GDM1 (cell line): ENCODE data around the gene G6PC1.
"Not testable (repeated sequence)": the region's sequence is repeated elsewhere in the genome, so short reads cannot be mapped to it uniquely, and the experiment has no call there.

ENCODE experiments used
- DNase-seq: peaks from one replicate; lab custom pipeline; 2025; lab: John Stamatoyannopoulos, UW

Gene G6PC1

GRCh38 chr17:42873932-42874695 lies 26.5 kb upstream of the G6PC1 start:
- not testable (repeated sequence) for DNase-seq

DNA sequence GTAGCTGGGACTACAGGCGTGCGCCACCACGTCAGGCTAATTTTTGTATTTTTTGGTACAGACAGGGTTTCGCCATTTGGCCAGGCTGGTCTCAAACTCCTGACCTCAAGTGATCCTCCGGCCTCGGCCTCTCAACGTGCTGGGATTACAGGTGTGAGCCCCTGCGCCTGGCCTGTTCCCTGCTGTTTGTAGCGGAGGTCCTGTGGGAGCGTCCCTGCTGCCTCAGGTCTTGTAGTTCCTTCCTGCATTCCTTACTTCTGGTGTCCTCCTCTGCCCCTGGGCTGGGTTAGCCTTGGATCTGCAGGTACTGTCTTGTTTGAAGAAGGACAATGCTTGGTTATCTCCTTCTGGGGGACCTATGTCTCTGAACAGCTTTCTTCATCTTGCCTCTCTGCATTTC lies 23.6 kb upstream of the G6PC1 start:
- DNase-seq = no peak

DNA sequence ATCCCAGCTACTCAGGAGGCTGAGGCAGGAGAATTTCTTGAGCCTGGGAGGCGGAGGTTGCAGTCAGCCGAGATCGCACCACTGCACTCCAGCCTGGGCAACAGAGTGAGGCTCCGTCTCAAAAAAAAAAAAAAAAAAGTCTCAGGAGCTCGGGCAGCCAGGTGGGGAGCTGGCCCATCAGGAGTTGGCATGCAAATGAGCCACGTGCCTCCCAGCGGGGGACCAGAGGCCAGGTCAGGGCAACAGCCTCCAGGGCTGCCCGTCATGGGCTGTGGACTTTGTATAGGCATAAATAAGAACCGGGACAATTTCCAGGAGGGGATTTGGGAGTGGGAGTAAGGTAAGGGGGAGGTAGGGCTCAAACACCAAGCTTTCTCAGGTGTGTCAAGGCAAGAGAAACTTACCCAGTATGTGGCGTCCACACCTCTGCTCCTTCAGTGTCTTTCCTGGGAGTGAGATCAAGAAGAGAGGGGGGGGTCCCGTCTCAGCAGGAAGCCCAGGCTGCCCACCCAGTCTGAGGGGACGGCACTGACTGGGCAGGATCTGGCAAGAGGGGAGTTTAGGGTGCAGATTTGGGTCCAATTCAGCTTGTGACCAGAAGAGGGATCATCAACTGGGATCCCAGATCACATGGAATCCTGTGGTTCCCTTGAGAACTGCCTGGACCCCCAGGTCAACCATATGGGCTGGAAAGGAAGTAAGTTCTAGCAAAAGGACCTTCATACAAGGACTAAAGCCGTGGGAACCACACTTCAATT lies 22.3 kb upstream of the G6PC1 start:
- no peak for DNase-seq

DNA sequence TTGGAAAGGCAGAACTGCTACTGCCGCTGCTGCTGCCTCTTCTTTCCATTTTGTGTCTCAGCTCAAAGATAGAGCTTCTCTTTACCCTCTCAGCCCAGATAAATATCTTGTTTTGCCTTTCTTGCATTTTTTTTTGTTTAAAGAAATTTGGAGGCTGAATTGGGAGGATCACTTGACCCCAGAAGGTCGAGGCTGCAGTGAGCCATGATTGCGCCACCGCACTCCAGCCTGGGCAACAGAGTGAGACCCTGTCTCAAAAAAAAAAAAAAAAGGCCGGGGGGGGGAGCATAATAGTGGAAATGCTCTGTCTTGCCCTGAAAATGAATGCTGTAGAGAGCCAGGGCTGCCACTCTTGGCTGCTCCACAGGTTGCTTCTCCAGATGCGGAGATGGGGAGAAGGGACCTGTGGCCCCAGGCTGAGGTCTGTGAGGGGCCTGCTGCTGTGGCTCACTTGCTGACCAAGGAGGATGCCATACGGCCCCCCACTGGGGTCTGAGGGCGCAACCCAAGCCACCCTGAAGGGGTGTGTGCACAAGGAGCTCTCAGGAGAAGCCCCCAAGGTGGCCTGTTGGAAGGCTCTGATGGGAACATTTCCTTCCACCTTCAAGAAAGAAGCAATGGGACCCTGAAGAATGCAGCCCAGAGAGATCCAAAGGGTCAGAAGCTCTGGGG lies 21.5 kb upstream of the G6PC1 start:
- DNase-seq = no peak

GRCh38 chr17:42879596-42879985 lies 21.0 kb upstream of the G6PC1 start:
- DNase-seq = no peak

GRCh38 chr17:42880776-42881310 lies 19.8 kb upstream of the G6PC1 start:
- no peak for DNase-seq

DNA sequence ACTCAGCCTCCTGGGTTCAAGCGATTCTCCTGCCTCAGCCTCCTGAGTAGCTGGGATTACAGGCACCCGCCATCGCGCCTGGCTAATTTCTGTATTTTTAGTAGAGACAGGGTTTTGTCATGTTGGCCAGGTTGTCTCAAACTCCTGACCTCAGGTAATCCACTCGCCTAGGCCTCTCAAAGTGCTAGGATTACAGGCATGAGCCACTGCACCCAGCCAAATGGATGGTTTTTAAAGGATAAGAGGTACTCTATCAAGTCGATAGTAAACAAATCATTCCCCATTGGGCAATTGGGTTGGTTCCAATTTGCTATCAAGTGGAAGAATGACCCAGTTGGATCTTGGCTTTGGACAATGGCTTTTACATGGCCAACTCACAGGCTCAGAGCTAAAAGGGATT lies 18.9 kb upstream of the G6PC1 start:
- not testable (repeated sequence) for DNase-seq

DNA sequence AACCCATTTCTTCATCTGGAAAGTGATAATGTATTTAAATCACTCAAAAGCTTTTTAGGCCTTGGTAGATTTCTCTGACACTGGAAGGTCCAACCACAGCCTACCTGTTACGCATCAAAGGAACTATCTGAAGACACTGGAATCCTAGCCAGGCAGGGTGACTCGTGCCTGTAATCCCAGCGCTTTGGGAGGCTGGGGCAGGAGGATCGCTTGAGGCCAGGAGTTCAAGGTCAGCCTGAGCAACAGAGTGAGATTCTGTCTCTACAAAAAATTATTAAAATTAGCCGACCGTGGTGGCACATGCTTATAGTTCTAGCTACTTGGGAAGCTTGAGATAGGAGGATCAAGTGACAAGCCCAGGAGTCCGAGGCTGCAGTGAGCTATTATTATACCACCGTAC lies 18.4 kb upstream of the G6PC1 start:
- DNase-seq = no peak

DNA sequence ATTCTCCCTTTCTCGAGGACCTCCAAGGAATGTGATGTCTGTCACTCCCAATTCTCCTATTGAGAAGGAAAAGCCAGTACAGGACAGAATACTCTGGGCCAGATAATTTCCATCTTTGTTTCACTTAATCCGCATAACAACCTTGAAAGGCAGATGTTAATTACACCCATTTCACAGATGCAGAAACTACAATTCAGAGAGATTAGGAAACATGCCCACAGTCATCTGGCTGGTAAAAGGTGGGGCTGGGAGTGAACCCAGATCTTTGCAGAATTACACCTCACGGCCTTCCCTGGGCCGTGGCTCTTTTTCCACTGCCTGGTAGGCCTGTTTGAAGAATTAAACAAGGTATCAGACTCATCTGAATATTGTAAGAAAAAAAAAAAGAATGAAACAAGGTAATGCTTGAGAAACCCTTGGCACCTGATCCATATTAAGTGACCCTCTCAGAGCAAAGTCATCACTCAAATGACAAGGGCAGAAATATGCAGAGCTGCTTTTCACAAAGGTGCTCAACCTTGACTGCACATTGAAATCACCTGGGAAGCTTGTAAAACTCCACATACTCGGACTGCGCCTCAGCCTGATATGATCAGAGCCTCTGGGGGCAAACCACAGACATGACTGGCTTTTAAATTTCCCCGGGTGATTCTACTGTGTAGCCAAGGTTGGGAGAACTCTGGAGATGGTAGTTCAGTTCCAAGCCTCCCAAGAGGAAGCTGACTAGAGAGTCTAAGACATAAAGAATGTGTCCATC lies 16.6 kb upstream of the G6PC1 start:
- DNase-seq = no peak

- not testable (repeated sequence) for DNase-seq
These were observed 14.8 kb upstream of the G6PC1 start for GRCh38 chr17:42885806-42886205.

DNA sequence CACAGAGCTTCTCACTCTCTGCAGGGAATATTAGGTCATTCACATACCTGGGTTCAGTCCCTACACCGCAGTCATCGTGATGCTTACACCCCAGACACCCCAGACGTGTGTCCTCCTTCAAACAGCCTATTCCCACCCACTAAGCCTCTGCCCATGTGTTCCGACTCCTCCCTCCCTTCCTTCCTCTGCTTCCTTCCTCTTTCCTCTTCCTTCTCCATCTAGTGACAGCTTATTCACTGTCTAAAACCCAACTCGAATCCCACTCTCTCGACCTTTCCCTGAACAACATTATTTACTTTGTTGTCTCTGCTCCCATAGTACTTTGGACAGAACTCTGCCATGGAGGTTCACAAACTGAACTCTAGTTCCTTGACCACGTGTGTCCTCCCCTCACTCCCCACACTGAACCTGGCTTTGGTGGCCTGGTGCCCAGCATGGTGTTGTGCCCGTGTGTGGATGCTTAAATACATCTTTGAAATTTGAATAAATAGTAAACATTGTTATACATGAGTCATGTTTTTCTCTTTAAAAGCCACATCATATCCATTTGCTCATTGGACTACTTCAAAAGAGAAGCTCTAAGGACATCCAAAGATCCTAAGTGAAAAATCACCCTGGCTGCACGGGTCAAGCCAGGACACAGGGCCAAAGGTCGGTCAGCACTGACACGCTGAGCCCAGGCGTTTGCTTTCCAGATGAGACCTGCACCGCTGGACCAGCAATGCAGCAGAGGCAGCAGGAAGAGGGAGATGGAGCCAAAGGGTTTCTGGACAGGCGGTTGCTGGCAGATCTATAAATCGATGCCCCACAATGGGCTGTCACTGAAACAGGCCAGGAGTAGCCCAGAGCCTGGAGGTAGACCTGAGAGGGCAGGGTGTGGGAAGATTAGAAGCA lies 14.1 kb upstream of the G6PC1 start:
- peak; percentile 65 for DNase-seq

DNA sequence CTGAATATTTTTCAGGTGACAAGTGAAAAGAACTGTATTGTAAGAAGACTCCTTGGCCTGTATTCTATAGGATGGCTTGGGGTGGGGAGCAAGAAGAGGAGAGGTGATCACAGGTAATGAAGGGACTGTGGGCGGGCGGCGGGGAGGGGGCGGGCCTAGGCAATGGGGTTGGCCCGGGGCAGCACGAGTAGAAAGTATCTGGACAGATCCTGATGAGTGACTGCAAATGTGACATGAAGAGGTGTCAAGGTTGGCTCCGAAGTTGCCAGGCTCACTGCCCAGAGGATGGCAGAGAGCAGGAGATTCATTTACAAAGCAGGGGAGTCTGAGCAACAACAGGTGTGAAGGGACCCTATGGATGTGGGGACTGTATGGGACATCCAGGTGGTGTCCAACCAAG lies 10.8 kb upstream of the G6PC1 start:
- no peak for DNase-seq

DNA sequence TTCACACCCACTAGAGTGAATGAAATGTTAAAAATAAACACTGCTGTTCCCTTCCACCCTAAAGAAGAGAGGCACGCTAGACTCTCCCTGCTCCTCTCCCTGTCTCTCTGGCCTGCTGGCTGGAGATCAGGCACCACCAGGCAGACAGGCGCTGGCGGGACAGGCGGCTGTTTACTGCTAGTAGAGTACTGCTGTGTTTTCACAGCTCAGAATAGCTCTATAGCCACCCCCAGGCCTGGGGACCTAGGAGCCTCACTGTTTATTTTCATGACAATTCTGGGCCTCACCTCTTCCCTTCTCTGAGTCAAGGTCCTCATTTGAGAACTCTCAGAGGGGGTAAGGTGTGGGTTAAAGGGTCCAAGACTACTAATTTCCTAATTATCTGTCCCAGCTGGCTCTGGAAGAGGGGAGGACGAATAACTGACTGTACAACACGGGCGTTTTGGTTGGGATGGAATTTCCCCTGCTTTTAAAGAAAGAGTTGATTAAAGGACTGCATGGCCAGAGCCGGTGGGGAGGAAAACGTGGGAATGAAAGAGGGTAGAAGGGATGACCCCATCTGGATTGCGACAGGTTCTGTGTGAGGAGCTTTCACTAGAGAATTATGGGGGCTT lies 9.0 kb upstream of the G6PC1 start:
- DNase-seq = peak; percentile 14

DNA sequence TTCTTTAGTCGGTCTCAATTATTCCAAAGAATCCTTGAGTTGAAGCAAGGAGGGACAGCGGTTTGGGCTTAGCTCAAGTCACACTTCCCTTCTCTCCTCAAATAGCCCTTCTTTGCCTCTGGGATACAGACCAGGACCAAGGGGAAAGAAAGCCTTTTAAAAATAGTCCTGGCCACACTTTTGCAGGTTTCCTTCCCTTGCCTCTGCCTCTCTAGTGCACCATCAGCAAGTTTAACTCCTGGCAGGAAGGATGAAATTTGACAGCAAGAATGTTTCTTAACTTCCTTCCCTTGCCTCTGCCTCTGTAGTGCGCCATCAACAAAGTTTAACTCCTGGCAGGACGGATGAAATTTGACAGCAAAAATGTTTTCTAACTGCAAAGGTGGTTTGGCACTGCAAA lies 7.2 kb upstream of the G6PC1 start:
- peak; percentile 67 for DNase-seq

GRCh38 chr17:42894283-42895184 lies 6.1 kb upstream of the G6PC1 start:
- DNase-seq = no peak

DNA sequence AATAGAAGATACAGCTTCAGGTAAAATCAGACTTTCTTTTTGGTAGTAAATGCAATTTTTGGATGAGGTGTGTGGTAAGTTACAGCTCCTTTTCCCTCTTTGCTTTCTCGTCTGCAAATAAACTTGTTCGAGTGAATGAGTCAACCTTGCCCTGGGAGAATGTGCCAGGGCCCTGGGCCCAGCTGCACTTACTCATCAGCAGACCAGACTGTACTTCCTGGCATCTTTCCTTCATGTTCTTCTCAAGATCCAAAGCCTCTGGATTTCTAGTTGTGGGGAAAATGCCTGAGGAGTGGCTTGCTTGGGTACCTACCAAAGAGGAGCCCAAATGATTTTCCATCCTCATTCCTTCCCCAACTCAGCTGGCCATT lies 5.4 kb upstream of the G6PC1 start:
- no peak for DNase-seq

GRCh38 chr17:42898147-42898811 lies 2.3 kb upstream of the G6PC1 start:
- DNase-seq = no peak

DNA sequence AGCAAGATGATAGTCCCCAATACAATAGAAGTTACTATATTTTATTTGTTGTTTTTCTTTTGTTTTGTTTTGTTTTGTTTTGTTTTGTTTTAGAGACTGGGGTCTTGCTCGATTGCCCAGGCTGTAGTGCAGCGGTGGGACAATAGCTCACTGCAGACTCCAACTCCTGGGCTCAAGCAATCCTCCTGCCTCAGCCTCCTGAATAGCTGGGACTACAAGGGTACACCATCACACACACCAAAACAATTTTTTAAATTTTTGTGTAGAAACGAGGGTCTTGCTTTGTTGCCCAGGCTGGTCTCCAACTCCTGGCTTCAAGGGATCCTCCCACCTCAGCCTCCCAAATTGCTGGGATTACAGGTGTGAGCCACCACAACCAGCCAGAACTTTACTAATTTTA lies 618 bp upstream of the G6PC1 start:
- DNase-seq = not testable (repeated sequence)
